PC-3 (cell line): Measurements from ENCODE around the gene PLA2G7. TPM values are rescaled to one million over a fixed set of nuclear protein-coding genes. Genes with fewer than 3 reads are reported as not detected.

Experiments used
- ATAC-seq: fragments of 200-7000 bp; cut with Tn5 transposase; 2 replicates; pipeline ENCODE4 v1.9.1; 2020; ENCODE audit warnings: mild to moderate bottlenecking, moderate library complexity
- Bru-seq: library from RNA; stranded (reverse); fragments of 400-500 nt; gene quantifications from one replicate; lab custom pipeline; 2021; lab: Mats Ljungman, UMichigan
- BruChase-seq, 2 experiments: library from RNA; stranded (reverse); fragments of 400-500 nt; gene quantifications; one replicate each; lab custom pipeline; 2021; lab: Mats Ljungman, UMichigan
- BruUV-seq: library from RNA; stranded (reverse); fragments of 400-500 nt; replicated peaks from 2 replicates; lab custom pipeline; 2021; lab: Mats Ljungman, UMichigan
- CTCF ChIA-PET: fragments of 300-600 bp; sonication (Branson Sonifier 250); formaldehyde crosslinking; loops from one replicate; lab custom pipeline; 2022; ENCODE audit warnings: antibody characterized with exemption; lab: Charles Lee
- POLR2A ChIA-PET: fragments of 300-600 bp; sonication (Branson Sonifier 250); formaldehyde crosslinking; loops from one replicate; lab custom pipeline; 2022; ENCODE audit warnings: antibody characterized with exemption; ENCODE audit not compliant: unreplicated experiment; lab: Charles Lee
- DNase-seq: peaks from one replicate; pipeline ENCODE4 v3.0.0-alpha.2; 2015
- H2AFZ ChIP-seq: fragments of 300-600 bp; sonication (generic); 2 replicates; pipeline ENCODE4 v1.6.0; 2016; ENCODE audit warnings: antibody characterized with exemption, low read length
- H3F3A ChIP-seq: fragments of 300-600 bp; sonication (generic); one replicate; pipeline ENCODE4 v1.6.0; 2017; ENCODE audit warnings: antibody characterized with exemption, low read length, control low read depth, mild to moderate bottlenecking; ENCODE audit not compliant: unreplicated experiment
- H3K27ac ChIP-seq: fragments of 300-600 bp; sonication (generic); 2 replicates; pipeline ENCODE4 v1.5.1; 2016; ENCODE audit warnings: mild to moderate bottlenecking, low read length
- H3K27me3 ChIP-seq: fragments of 300-600 bp; sonication (generic); 2 replicates; pipeline ENCODE4 v1.6.1; 2016; ENCODE audit warnings: low read length, mixed read lengths
- H3K36me3 ChIP-seq: fragments of 300-600 bp; sonication (generic); 2 replicates; pipeline ENCODE4 v1.6.1; 2016; ENCODE audit warnings: low read depth, mixed run types, low read length, mixed read lengths
- H3K4me1 ChIP-seq: fragments of 300-600 bp; sonication (generic); 2 replicates; pipeline ENCODE4 v1.5.1; 2016; ENCODE audit warnings: low read length; ENCODE audit not compliant: insufficient read depth
- H3K4me2 ChIP-seq: fragments of 300-600 bp; sonication (generic); 2 replicates; pipeline ENCODE4 v1.6.0; 2016; ENCODE audit warnings: low read length
- H3K4me3 ChIP-seq: fragments of 300-600 bp; sonication (generic); 2 replicates; pipeline ENCODE4 v1.5.1; 2016; ENCODE audit warnings: mild to moderate bottlenecking, low read length, mixed read lengths
- H3K79me2 ChIP-seq: fragments of 300-600 bp; sonication (generic); 2 replicates; pipeline ENCODE4 v1.6.1; 2017; ENCODE audit warnings: low read length, mixed read lengths
- H3K9ac ChIP-seq: fragments of 300-600 bp; sonication (generic); 2 replicates; pipeline ENCODE4 v1.6.0; 2016; ENCODE audit warnings: mild to moderate bottlenecking, low read length
- H3K9me2 ChIP-seq: fragments of 300-600 bp; sonication (generic); replicated peaks from 2 replicates; pipeline ENCODE4 v1.6.1; 2016; ENCODE audit warnings: mixed run types, low read length, mixed read lengths
- H3K9me3 ChIP-seq: fragments of 300-600 bp; sonication (generic); 2 replicates; pipeline ENCODE4 v1.6.1; 2016; ENCODE audit warnings: low read length, mixed read lengths
- H4K20me1 ChIP-seq: fragments of 300-600 bp; sonication (generic); 2 replicates; pipeline ENCODE4 v1.6.1; 2016; ENCODE audit warnings: low read length, mixed read lengths
- EZH2 ChIP-seq: fragments of 300-600 bp; sonication (generic); IDR thresholded peaks from one replicate; pipeline ENCODE4 v1.6.1; 2017; ENCODE audit warnings: antibody characterized with exemption, mild to moderate bottlenecking, low read length; ENCODE audit not compliant: unreplicated experiment
- EZH2phosphoT487 ChIP-seq: fragments of 300-600 bp; sonication (generic); IDR thresholded peaks from 2 replicates; pipeline ENCODE4 v1.6.1; 2018; ENCODE audit warnings: mild to moderate bottlenecking, antibody characterized with exemption, low read length, borderline replicate concordance
- intact Hi-C: fragments of 100-400 bp; cut with micrococcal nuclease; formaldehyde crosslinking; loops from 2 replicates; pipeline ENCODE4 v1.9.0; 2023
- long read RNA-seq: library from polyadenylated mRNA; unstranded; transcript quantifications from one replicate; pipeline ENCODE4 v2.0.0, GENCODE V29; 2021; ENCODE audit not compliant: unreplicated experiment
- total RNA-seq: library from RNA; depleted of rRNA; stranded (reverse); fragments of >200 nt; gene quantifications from 2 replicates; pipeline ENCODE4 v1.2.3, GENCODE V29; 2014; rRNA removed
- TF ChIP-seq, protein P1 (sequence below): fragments of 300-600 bp; sonication (generic); conservative IDR thresholded peaks from 2 replicates; pipeline ENCODE4 v1.5.1; 2017; ENCODE audit warnings: antibody characterized with exemption, low read depth, mild to moderate bottlenecking, low read length

The PLA2G7 gene
- total RNA-seq, result 1.8 and 2.9 TPM in 2 replicates
- Bru-seq, nascent RNA, result percentile 57 among the genes with signal in this experiment
- BruChase-seq, experiment 1, labeled RNA remaining after a 6-hour chase, result percentile 49 among the genes with signal in this experiment
- percentile 63 among the genes with signal in this experiment for BruChase-seq, experiment 2, labeled RNA remaining after a 2-hour chase
- long read RNA-seq, transcript PLA2G7-201 (12 exons, 1,882 nt), result major isoform, 19 of 36 reads
- long read RNA-seq, partial matches to known transcripts, result 4 of 36 reads
- long read RNA-seq, other reads (novel, unspliced or antisense), result 13 of 36 reads

DNA sequence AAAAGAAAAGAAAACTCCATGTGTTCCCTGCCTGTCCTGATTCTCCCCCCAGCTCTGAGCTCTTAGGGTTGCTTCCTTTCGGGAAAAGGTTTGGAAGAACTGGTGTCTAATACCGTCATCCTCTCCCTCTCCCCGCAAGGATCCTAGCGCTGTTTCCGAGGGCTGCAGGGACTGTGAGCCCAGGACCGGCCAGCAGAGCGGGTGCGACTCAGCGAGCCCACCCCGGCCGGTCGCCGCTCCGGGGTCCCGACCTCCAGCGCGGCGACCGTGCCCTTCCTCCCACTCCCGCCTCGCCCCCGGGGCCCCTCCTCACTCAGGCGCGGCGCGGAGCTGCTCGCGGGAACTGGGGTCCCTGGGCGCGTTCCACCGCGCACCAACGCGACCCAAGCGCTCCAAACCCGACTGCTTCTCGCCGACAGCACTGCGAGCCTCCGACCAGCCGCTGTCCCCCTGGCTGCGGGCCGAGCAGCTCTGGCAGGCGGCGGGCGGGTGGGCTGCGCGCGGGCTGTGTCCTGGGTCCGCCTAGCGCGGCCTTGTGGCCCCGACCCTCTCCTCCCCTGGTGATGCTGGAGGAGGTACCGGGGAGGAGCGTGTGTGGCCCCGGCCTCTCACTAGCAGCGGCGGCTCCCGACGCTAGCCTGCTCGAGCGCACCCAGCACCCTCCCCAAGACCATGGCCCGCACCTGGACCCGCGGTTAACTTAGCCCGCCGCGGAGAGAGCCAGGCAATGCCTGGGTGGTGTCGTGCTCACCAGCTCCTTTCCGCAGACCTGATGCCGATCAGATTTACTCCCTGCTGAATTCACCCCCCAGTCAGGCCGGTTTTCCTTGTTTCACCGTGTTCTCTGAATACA is at the start of gene PLA2G7:
PLA2G7 (minus strand) TSS at position 509 of the 853 bp plus-strand sequence. CDS start 12,484 bp downstream, outside the sequence.
- peak within 1 kb of the TSS; percentile 87 for H3K4me3 ChIP-seq
- peak within 1 kb of the TSS; percentile 72 for H3K9ac ChIP-seq
- intact Hi-C loops, result loop anchor here (1.0 to 5.0 kb wide), 3 partner anchors 16 to 83 kb away; partner anchors contain the start of genes CYP39A1 and SLC25A27

DNA sequence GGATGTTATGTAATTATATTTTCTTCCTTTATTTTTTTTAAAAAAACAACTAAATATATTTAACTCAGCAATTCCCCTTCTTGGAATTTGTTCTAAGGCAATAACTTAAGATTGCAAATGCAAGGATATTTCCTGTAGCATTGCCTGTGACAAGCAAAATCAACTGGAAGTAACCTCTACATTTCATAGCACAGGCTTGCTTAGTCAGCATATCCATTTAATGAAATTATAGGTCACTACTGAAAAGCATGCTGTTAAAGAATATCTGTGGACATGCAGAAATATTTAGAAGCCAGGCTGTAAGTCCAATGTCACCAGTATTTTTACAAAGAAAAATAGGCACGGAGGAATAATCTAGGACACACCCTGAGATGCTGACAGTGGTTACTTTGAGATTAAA is 49.4 kb upstream of the PLA2G7 start:
- TF ChIP-seq, protein P1, sequence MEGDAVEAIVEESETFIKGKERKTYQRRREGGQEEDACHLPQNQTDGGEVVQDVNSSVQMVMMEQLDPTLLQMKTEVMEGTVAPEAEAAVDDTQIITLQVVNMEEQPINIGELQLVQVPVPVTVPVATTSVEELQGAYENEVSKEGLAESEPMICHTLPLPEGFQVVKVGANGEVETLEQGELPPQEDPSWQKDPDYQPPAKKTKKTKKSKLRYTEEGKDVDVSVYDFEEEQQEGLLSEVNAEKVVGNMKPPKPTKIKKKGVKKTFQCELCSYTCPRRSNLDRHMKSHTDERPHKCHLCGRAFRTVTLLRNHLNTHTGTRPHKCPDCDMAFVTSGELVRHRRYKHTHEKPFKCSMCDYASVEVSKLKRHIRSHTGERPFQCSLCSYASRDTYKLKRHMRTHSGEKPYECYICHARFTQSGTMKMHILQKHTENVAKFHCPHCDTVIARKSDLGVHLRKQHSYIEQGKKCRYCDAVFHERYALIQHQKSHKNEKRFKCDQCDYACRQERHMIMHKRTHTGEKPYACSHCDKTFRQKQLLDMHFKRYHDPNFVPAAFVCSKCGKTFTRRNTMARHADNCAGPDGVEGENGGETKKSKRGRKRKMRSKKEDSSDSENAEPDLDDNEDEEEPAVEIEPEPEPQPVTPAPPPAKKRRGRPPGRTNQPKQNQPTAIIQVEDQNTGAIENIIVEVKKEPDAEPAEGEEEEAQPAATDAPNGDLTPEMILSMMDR, result no peak
- TF ChIP-seq EZH2 (no peak), EZH2phosphoT487 (no peak)
- no peaks in the 10 kb centered on the region for H3K9me3 ChIP-seq
- no peaks in the 10 kb centered on the region for H3K79me2 ChIP-seq
- no peaks in the 10 kb centered on the region for H4K20me1 ChIP-seq
- no peak for DNase-seq
- no peaks in the 10 kb centered on the region for H3K36me3 ChIP-seq
- no peaks in the 10 kb centered on the region for H3K9me2 ChIP-seq
- ATAC-seq, result no peak
- H2AFZ ChIP-seq, result no peak overlapping the region
- H3F3A ChIP-seq, result no peaks in the 10 kb centered on the region
- H3K27me3 ChIP-seq, result no peaks in the 10 kb centered on the region
- ChIA-PET CTCF (no interaction called here), POLR2A (no interaction called here)
- H3K4me2 ChIP-seq, result no peak overlapping the region
- no TSS peak for BruUV-seq
- intact Hi-C loops, result loop anchor here (5.0 kb wide), 1 partner anchor 367 kb away; no protein-coding TSS in a partner anchor
- H3K27ac ChIP-seq, result no peak overlapping the region
- no peak overlapping the region for H3K4me3 ChIP-seq
- H3K9ac ChIP-seq, result no peak overlapping the region
- H3K4me1 ChIP-seq, result no peaks in the 10 kb centered on the region

More for the DNA sequence above, at the start of gene PLA2G7:
- no peaks in the 10 kb centered on the region for H3K27me3 ChIP-seq
- no peaks in the 10 kb centered on the region for H3F3A ChIP-seq
- TF ChIP-seq, protein P1, result no peak
- no peak for TF ChIP-seq EZH2phosphoT487
- no peak for TF ChIP-seq EZH2
- H2AFZ ChIP-seq, result peak within 1 kb of the TSS; percentile 94
- peak; percentile 69 for DNase-seq
- no peaks in the 10 kb centered on the region for H3K36me3 ChIP-seq
- peaks cover 40% of the 10 kb centered on the region for H3K4me1 ChIP-seq
- no TSS peak for BruUV-seq
- ATAC-seq, result peak; percentile 65
- H3K27ac ChIP-seq, result peak within 1 kb of the TSS; percentile 59
- peak within 1 kb of the TSS; percentile 99 for H3K4me2 ChIP-seq
- H3K79me2 ChIP-seq, result no peaks in the 10 kb centered on the region
- H3K9me3 ChIP-seq, result no peaks in the 10 kb centered on the region
- no peaks in the 10 kb centered on the region for H3K9me2 ChIP-seq
- no peaks in the 10 kb centered on the region for H4K20me1 ChIP-seq
- ChIA-PET POLR2A (interaction anchor here (0.5 kb wide), 1 partner anchor 58 kb away, joined by 3 read pairs; no protein-coding TSS in a partner anchor), CTCF (interaction anchor here (0.6 kb wide), 1 partner anchor 44 kb away, joined by 6 read pairs; no protein-coding TSS in a partner anchor)
